Esophagus squamous epithelium (tissue), 5 donors: Measurements from ENCODE around the gene L2HGDH. TPM values are rescaled to one million over a fixed set of nuclear protein-coding genes. Genes with fewer than 3 reads are reported as not detected.

ENCODE experiments used
- DNase-seq: peaks from one replicate; lab custom pipeline; 2025; lab: John Stamatoyannopoulos, UW
- H3K27ac ChIP-seq, 4 donors: fragments of 200-600 bp; sonication (generic); one replicate each; pipeline ENCODE4 v1.5.1; 2016 to 2019; ENCODE audit warnings: mild to moderate bottlenecking in 1 of 4
- H3K27me3 ChIP-seq, 4 donors: fragments of 200-600 bp; sonication (generic); 1 replicate in 3 of 4; 2 replicates in 1 of 4; pipeline versions ENCODE4 v1.5.1 to v1.6.0; 2017 to 2021; ENCODE audit warnings: antibody characterized with exemption in 1 of 4
- H3K36me3 ChIP-seq, 3 donors: fragments of 200-600 bp; sonication (generic); one replicate each; pipeline ENCODE4 v1.5.1; 2016 to 2019
- H3K4me1 ChIP-seq, 3 donors: fragments of 200-600 bp; sonication (generic); one replicate each; pipeline ENCODE4 v1.5.1; 2017 to 2019
- H3K4me3 ChIP-seq, 4 donors: fragments of 200-600 bp; sonication (generic); 1 replicate in 3 of 4; 2 replicates in 1 of 4; pipeline ENCODE4 v1.5.1; 2016 to 2019; ENCODE audit warnings: mild to moderate bottlenecking in 2 of 4, moderate library complexity in 1 of 4
- H3K9me3 ChIP-seq, 3 donors: fragments of 200-600 bp; sonication (generic); one replicate each; pipeline ENCODE4 v1.5.1; 2016 to 2019
- POLR2A ChIP-seq, 4 donors: fragments of 450-650 bp; IDR thresholded peaks; one replicate each; pipeline ENCODE4 v1.6.1; 2017; ENCODE audit warnings: antibody characterized with exemption in 4 of 4, mild to moderate bottlenecking in 4 of 4, moderate library complexity in 3 of 4
- WGBS, 2 donors: methylation state at CpG; one replicate each; pipeline ENCODE4 v1.1.5; 2018; 5-methylcytosine and 5-hydroxymethylcytosine counted together
- intact Hi-C: fragments of 100-400 bp; cut with DNase I; formaldehyde crosslinking; loops from one replicate; pipeline ENCODE4 v1.15.0; 2022
- total RNA-seq, 4 donors: library from RNA; depleted of rRNA; stranded (reverse); fragments of >200 nt; gene quantifications; one replicate each; pipeline ENCODE4 v1.1.0, GENCODE V29; 2016
- TF ChIP-seq, protein P1 (sequence below), 6 experiments: fragments of 450-650 bp in 4 of 6; fragments of 200-600 bp in 2 of 6; sonication (generic) in 2 of 6; IDR thresholded peaks; one replicate each; pipeline ENCODE4 v1.5.1; 2016 to 2019; ENCODE audit warnings: antibody characterized with exemption in 6 of 6, mild to moderate bottlenecking in 4 of 6, moderate library complexity in 4 of 6
- donor health status: DM: yes; HTN: yes; CAD: no.

The L2HGDH gene
- total RNA-seq, 4 donors from 2014 or later: 6.5 to 14.2 (median 9.3) TPM

DNA sequence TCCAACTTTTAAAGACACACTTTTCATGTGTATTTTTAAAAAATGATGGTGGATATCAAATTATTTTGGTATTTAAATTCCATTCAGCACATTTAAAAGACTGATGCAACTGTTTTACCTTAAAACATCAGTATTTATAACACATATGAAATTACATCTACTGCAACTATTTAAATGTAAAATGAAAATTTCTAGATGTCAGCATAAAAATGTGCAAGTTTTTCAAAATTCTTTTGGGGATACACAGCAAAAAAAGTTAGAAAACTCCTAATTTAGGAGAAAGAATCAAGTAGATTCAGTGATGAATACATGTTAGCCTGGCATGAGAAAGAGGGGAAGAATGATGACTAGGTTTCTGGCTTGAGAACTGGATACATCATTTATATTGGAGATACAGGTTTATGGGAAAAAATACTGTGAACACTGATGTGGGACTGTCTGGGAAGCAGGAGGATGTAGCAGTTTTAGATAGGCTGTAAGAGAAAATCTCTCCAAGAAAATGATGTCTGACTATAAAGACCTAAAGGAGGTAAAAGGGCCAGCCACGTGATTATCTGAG lies 89.9 kb downstream of the L2HGDH start:
- 65 to 88% methylated on average over 1 of the region's 1 CpG for WGBS, 2 donors
- intact Hi-C loops: no loop called here
- no peaks in the 10 kb centered on the region for H3K27me3 ChIP-seq
- H3K4me3 ChIP-seq: no peak overlapping the region
- TF ChIP-seq, protein P1, sequence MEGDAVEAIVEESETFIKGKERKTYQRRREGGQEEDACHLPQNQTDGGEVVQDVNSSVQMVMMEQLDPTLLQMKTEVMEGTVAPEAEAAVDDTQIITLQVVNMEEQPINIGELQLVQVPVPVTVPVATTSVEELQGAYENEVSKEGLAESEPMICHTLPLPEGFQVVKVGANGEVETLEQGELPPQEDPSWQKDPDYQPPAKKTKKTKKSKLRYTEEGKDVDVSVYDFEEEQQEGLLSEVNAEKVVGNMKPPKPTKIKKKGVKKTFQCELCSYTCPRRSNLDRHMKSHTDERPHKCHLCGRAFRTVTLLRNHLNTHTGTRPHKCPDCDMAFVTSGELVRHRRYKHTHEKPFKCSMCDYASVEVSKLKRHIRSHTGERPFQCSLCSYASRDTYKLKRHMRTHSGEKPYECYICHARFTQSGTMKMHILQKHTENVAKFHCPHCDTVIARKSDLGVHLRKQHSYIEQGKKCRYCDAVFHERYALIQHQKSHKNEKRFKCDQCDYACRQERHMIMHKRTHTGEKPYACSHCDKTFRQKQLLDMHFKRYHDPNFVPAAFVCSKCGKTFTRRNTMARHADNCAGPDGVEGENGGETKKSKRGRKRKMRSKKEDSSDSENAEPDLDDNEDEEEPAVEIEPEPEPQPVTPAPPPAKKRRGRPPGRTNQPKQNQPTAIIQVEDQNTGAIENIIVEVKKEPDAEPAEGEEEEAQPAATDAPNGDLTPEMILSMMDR (IDR thresholded peaks at IDR 0.05): no peak
- TF ChIP-seq POLR2A (IDR thresholded peaks at IDR 0.05): no peak
- H3K27ac ChIP-seq: no peak overlapping the region
- no peak for DNase-seq
- H3K4me1 ChIP-seq: peaks cover 0 to 24% (median 7%) of the 10 kb centered on the region in 3 donors
- no peaks in the 10 kb centered on the region for H3K9me3 ChIP-seq
- H3K36me3 ChIP-seq: no peaks in the 10 kb centered on the region

GRCh38 chr14:50218501-50218900 lies 93.5 kb downstream of the L2HGDH start:
- Histone ChIP-seq H3K9me3 (no peaks in the 10 kb centered on the region), H3K27me3 (no peaks in the 10 kb centered on the region), H3K4me1 (peaks cover 5 to 28% (median 8%) of the 10 kb centered on the region in 3 donors), H3K36me3 (no peaks in the 10 kb centered on the region), H3K27ac (no peak overlapping the region), H3K4me3 (no peak overlapping the region)
- no peak for DNase-seq
- no peak for TF ChIP-seq POLR2A (IDR thresholded peaks at IDR 0.05)
- TF ChIP-seq, protein P1 (IDR thresholded peaks at IDR 0.05): no peak
- 85 to 91% methylated on average over 5 of the region's 5 CpGs for WGBS, 2 donors
- intact Hi-C loops: no loop called here

DNA sequence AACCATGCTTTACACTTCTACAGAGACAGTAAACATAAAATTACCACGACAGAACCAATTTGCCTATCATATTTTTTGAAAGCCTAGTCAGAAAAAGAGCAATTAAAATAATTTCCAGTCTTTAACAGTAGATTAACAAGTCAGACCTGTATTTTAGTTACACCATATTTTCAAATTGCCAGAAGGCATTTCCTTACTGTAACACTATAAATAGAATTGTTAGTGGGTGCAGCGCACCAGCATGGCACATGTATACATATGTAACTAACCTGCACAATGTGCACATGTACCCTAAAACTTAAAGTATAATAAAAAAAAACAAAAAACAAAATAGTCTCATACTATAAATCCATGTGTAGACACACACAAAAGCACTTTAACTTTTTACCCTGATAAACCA lies 96.6 kb downstream of the L2HGDH start:
- Histone ChIP-seq H3K9me3 (no peaks in the 10 kb centered on the region), H3K4me1 (peaks cover 5 to 37% (median 8%) of the 10 kb centered on the region in 3 donors), H3K36me3 (no peaks in the 10 kb centered on the region), H3K27me3 (no peaks in the 10 kb centered on the region), H3K27ac (no peak overlapping the region), H3K4me3 (no peak overlapping the region)
- intact Hi-C loops: no loop called here
- 31 to 48% methylated on average over 2 of the region's 2 CpGs for WGBS, 2 donors
- DNase-seq: no peak
- TF ChIP-seq, protein P1 (IDR thresholded peaks at IDR 0.05): no peak
- no peak for TF ChIP-seq POLR2A (IDR thresholded peaks at IDR 0.05)

- peaks cover 5 to 37% (median 8%) of the 10 kb centered on the region in 3 donors for H3K4me1 ChIP-seq
- no peak for DNase-seq
- no peak for TF ChIP-seq POLR2A (IDR thresholded peaks at IDR 0.05)
- TF ChIP-seq, protein P1 (IDR thresholded peaks at IDR 0.05): no peak
- H3K27ac ChIP-seq: no peak overlapping the region
- intact Hi-C loops: no loop called here
- 52 to 63% methylated on average over 2 of the region's 2 CpGs for WGBS, 2 donors
- no peaks in the 10 kb centered on the region for H3K36me3 ChIP-seq
- no peaks in the 10 kb centered on the region for H3K27me3 ChIP-seq
- H3K9me3 ChIP-seq: no peaks in the 10 kb centered on the region
- H3K4me3 ChIP-seq: no peak overlapping the region
Measured at GRCh38 chr14:50213795-50214194, 98.2 kb downstream of the L2HGDH start.

DNA sequence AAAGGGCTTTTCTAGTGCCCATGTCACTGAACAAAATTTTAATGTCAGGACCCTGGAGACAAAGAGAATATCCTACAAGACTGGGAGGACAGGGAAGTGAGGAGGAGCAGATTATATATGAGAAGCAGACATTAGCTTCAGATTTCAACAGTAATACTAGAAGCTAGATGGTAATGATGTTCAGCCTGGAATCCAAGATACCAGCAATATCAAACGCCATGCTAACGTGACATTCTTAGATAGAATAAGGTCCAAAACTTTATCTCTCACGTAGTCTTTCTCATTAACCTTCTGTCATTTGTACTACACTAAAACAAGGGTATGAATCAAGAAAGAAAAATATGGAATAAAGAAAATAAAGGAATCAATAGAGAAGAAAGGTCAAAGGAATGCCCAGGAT lies 99.3 kb downstream of the L2HGDH start:
- H3K36me3 ChIP-seq: no peaks in the 10 kb centered on the region
- no peak for DNase-seq
- peaks cover 5 to 37% (median 8%) of the 10 kb centered on the region in 3 donors for H3K4me1 ChIP-seq
- H3K9me3 ChIP-seq: no peaks in the 10 kb centered on the region
- intact Hi-C loops: no loop called here
- H3K4me3 ChIP-seq: no peak overlapping the region
- no peaks in the 10 kb centered on the region for H3K27me3 ChIP-seq
- WGBS, 2 donors: 49 to 50% methylated on average over 3 of the region's 3 CpGs
- TF ChIP-seq, protein P1 (IDR thresholded peaks at IDR 0.05): no peak
- TF ChIP-seq POLR2A (IDR thresholded peaks at IDR 0.05): no peak
- no peak overlapping the region for H3K27ac ChIP-seq
